GM19025 (cell line): ENCODE data around the gene NTN1.
"Not testable (repeated sequence)": the region's sequence is repeated elsewhere in the genome, so short reads cannot be mapped to it uniquely, and the experiment has no call there.

Experiments
- ATAC-seq: cut with Tn5 transposase; IDR thresholded peaks from one replicate; pipeline ENCODE4 v1.9.1; 2021; ENCODE audit warnings: mild to moderate bottlenecking, low read depth, moderate library complexity; ENCODE audit not compliant: unreplicated experiment

NTN1 gene

GRCh38 chr17:9148905-9149525 is 127.7 kb downstream of the NTN1 start:
- ATAC-seq: no peak

- ATAC-seq: no peak
Measured at GRCh38 chr17:9150446-9151090, 129.3 kb downstream of the NTN1 start.

GRCh38 chr17:9151091-9151490 is 129.8 kb downstream of the NTN1 start:
- no peak for ATAC-seq

GRCh38 chr17:9151740-9152139 is 130.4 kb downstream of the NTN1 start:
- ATAC-seq: not testable (repeated sequence)

GRCh38 chr17:9158544-9159452 is 137.5 kb downstream of the NTN1 start:
- no peak for ATAC-seq

- no peak for ATAC-seq
Measured at GRCh38 chr17:9162275-9162985, 141.1 kb downstream of the NTN1 start.

GRCh38 chr17:9166788-9167187 is 145.5 kb downstream of the NTN1 start:
- ATAC-seq: no peak

- ATAC-seq: no peak
Measured at GRCh38 chr17:9167379-9167778, 146.1 kb downstream of the NTN1 start.

- no peak for ATAC-seq
Measured at GRCh38 chr17:9169116-9169515, 147.8 kb downstream of the NTN1 start.

- ATAC-seq: no peak
Measured at GRCh38 chr17:9170336-9170735, 149.0 kb downstream of the NTN1 start.

GRCh38 chr17:9170853-9171252 is 149.5 kb downstream of the NTN1 start:
- no peak for ATAC-seq

- ATAC-seq: no peak
Measured at GRCh38 chr17:9173386-9173983, 152.2 kb downstream of the NTN1 start.

- ATAC-seq: no peak
Measured at GRCh38 chr17:9174312-9174711, 153.0 kb downstream of the NTN1 start.

- no peak for ATAC-seq
Measured at GRCh38 chr17:9174779-9175574, 153.7 kb downstream of the NTN1 start.

- no peak for ATAC-seq
Measured at GRCh38 chr17:9175700-9176467, 154.6 kb downstream of the NTN1 start.

GRCh38 chr17:9177212-9177611 is 155.9 kb downstream of the NTN1 start:
- no peak for ATAC-seq

GRCh38 chr17:9178319-9178718 is 157.0 kb downstream of the NTN1 start:
- no peak for ATAC-seq

GRCh38 chr17:9179602-9180001 is 158.3 kb downstream of the NTN1 start:
- ATAC-seq: no peak

- no peak for ATAC-seq
Measured at GRCh38 chr17:9181640-9182039, 160.3 kb downstream of the NTN1 start.
